Fibroblast of pulmonary artery (primary cell): ENCODE results near the gene USP6NL.
"Not testable (repeated sequence)": the region's sequence is repeated elsewhere in the genome, so short reads cannot be mapped to it uniquely, and the experiment has no call there.

Experiments
- DNase-seq: peaks from one replicate; pipeline ENCODE4 v3.0.0-alpha.2; 2010; ENCODE audit warnings: low read depth
- H3K4me3 ChIP-seq: replicated peaks from 2 replicates; pipeline ENCODE4 v1.5.1; 2011; ENCODE audit warnings: low read depth, mild to moderate bottlenecking, control low read depth, low read length, moderate library complexity
- TF ChIP-seq, protein P1 (sequence below): IDR thresholded peaks from 2 replicates; pipeline ENCODE4 v1.5.1; 2011; ENCODE audit warnings: mild to moderate bottlenecking, control low read depth, low read length, inconsistent platforms; ENCODE audit errors: missing control alignments

USP6NL gene

DNA sequence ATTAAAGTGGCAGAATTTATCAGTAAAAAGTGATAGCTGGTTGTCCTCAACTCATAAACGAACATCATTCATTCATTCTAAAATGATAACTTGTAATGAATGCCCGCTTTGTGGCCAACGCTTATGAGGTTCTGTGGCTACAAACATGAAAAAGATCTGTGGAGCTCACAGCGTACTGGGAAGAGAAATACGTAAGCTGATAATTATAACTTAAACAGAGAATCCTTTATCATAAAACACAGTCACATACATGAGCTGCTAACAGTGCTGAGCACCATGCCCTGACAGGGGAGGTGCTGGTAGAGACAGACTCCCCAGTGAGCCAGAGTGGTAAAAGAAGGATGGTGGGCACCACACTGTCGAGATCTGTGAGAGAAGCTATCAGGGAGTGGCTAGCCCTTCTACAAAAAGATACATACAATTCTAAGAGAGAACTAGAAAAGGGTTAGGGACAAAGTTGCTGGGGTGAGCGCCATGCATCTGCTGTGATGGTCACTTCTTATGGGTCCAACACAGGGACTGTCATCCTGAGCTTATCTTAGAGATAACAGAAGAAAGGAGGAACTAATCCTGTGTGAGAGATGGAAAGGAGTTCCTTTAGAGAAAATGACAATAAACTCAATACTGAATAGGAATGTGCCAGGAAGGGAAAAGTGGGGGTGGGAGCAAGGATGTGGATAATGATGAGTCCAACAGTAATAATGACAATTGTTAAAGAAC, 106.7 kb downstream of the USP6NL start:
- TF ChIP-seq, protein P1, sequence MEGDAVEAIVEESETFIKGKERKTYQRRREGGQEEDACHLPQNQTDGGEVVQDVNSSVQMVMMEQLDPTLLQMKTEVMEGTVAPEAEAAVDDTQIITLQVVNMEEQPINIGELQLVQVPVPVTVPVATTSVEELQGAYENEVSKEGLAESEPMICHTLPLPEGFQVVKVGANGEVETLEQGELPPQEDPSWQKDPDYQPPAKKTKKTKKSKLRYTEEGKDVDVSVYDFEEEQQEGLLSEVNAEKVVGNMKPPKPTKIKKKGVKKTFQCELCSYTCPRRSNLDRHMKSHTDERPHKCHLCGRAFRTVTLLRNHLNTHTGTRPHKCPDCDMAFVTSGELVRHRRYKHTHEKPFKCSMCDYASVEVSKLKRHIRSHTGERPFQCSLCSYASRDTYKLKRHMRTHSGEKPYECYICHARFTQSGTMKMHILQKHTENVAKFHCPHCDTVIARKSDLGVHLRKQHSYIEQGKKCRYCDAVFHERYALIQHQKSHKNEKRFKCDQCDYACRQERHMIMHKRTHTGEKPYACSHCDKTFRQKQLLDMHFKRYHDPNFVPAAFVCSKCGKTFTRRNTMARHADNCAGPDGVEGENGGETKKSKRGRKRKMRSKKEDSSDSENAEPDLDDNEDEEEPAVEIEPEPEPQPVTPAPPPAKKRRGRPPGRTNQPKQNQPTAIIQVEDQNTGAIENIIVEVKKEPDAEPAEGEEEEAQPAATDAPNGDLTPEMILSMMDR: no peak
- DNase-seq: no peak
- no peak overlapping the region for H3K4me3 ChIP-seq

DNA sequence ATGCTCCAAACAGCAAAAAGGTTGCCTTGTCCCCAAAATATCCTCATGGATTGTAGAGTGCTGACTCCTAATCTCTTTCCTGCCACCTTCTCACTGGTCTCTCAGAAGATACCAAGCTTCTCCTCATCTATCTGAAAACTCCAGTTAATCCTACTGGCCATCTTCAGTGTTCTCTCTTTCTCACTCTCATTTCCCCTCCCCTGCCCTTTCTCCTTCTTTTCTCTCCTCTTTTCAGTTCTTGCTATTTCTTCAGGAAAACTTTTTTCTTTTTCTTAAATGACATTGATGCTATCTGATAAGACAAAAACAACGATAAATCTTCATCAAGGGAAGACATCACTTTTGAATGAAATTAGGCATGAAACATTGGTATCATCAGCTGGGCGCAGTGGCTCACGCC, 109.8 kb downstream of the USP6NL start:
- no peak overlapping the region for H3K4me3 ChIP-seq
- DNase-seq: no peak
- TF ChIP-seq, protein P1: no peak

DNA sequence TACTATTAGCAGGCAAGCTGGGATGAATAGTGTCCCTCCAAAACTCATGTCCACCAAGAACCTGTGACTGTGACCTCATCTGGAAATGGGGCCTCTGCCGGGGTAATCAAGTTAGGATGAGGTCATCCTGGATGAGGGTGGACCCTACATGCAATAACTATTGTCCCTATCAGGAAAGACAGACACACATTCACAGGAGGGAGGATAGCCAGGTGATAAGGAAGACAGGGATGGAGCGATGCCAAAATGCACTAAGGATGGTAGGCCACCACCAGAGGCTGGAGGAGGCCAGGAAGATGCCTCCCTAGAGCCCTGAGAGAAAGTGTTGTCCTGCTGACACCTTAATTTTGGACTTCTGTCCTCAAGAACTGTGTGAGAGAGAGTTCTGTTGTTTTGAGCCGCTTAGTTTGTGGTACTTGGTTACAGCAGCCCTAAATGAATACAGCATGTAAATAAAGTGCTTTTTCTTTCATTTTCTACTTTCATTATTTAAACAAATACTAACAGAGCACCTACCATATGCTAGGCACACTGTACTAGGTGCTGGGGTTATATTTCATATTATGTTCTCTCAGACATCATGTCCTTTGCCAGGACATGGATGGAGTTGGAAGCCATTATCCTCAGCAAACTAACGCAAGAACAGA, 111.9 kb downstream of the USP6NL start:
- no peak overlapping the region for H3K4me3 ChIP-seq
- peak; percentile 13 for DNase-seq
- TF ChIP-seq, protein P1: no peak

DNA sequence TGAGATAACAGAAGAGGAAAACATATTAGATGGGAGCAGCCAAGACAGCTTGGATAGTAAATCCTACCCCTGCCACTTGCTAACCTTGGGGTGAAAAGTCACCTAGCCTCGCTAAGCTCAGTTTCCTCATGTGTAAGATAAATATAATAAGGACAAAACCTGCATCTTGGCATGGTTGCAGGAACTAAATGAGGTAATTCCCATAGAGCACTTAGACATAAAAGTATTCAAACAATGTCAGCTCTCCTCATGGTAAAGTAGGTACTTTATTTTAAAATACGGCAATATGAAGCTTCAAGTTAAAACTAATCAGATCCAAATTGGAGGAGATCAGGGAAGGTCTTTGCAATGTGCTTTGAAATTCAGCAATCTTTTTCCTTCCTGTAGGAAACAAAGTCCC, 113.1 kb downstream of the USP6NL start:
- TF ChIP-seq, protein P1: no peak
- H3K4me3 ChIP-seq: no peak overlapping the region
- no peak for DNase-seq

DNA sequence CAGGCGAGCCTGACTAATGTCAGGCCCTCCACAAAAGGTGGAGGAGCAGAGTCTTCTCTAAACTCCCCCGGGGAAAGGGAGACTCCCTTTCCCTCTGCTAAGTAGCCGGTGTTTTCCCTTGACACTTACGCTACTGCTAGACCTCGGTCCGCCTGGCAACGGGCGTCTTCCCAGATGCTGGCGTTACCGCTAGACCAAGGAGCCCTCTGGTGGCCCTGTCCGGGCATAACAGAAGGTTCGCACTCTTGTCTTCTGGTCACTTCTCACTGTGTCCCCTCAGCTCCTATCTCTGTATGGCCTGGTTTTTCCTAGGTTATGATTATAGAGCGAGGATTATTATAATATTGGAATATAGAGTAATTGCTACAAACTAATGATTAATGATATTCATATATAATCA, 116.5 kb downstream of the USP6NL start:
- peak; percentile 32 for DNase-seq
- H3K4me3 ChIP-seq: not testable (repeated sequence)
- TF ChIP-seq, protein P1: peak; percentile 40

DNA sequence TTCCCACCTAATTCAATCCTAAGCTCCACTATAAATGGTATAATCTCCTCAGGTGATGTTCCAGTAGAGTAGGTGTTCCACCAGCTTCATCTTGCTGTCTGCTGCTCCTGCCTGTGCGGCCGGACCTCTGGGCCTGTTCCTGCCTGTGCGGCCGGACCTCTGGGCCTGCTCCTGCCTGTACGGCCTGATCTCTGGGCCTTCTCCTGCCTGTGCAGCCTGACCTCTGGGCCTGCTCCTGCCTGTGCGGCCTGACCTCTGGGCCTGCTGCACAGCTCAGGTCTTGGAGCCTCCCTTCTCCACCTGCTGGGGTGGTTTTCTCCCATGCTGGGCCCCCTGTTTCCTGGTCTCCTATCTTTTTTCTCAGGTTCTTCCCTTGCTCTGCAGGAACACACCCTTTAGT, 117.8 kb downstream of the USP6NL start:
- no peak for DNase-seq
- TF ChIP-seq, protein P1: no peak
- H3K4me3 ChIP-seq: no peak overlapping the region

DNA sequence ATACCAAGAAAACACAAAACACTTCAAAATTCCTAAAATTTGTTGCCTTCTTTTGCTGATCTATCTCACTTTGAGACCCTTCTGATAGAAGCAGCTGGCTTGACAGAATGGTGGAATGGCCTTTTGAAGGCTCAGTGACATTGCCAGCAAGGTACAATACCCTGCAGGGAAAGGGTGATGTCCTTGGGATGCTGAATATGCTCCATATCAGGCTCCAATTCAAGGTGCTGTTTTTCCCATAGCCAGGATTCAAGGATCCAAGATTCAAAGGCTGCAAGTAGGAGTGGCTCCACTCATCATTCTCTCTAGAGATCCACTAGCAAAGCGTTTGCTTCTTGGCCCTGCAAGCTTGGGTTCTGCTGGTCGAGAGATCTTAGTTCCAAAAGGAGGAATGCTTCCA, 120.4 kb downstream of the USP6NL start:
- DNase-seq: no peak
- H3K4me3 ChIP-seq: no peak overlapping the region
- TF ChIP-seq, protein P1: no peak
